Activated B cell treated with CpG ODN at 0.5 μM for 24 hours (primary cell): ENCODE results near the gene AGK. TPM values are rescaled to one million over a fixed set of nuclear protein-coding genes. Genes with fewer than 3 reads are reported as not detected.
"Not testable (repeated sequence)": the region's sequence is repeated elsewhere in the genome, so short reads cannot be mapped to it uniquely, and the experiment has no call there.

Experiments used
- ATAC-seq: fragments of 200-7000 bp; cut with Tn5 transposase; one replicate; pipeline ENCODE4 v1.10.0; 2021; ENCODE audit warnings: low read depth, mild to moderate bottlenecking, moderate library complexity
- CTCF ChIA-PET: fragments of 350-600 bp; sonication (Branson Sonifier 250); formaldehyde crosslinking; loops from one replicate; lab custom pipeline; 2021; ENCODE audit warnings: antibody characterized with exemption; lab: Charles Lee
- POLR2A ChIA-PET: fragments of 350-600 bp; sonication (Branson Sonifier 250); formaldehyde crosslinking; loops from one replicate; lab custom pipeline; 2021; ENCODE audit warnings: antibody characterized with exemption; lab: Charles Lee
- DNase-seq: peaks from one replicate; pipeline ENCODE4 v3.0.0; 2022
- H3K27ac Mint-ChIP-seq: one replicate; pipeline ENCODE4 v1.8.0; 2020; ENCODE audit warnings: mixed read lengths
- H3K27me3 Mint-ChIP-seq: one replicate; pipeline ENCODE4 v1.8.0; 2021; ENCODE audit warnings: mixed read lengths
- H3K36me3 Mint-ChIP-seq: one replicate; pipeline ENCODE4 v1.8.0; 2021; ENCODE audit warnings: low read depth, mixed read lengths
- H3K4me1 Mint-ChIP-seq: one replicate; pipeline ENCODE4 v1.8.0; 2021; ENCODE audit warnings: mixed read lengths
- H3K4me3 Mint-ChIP-seq: one replicate; pipeline ENCODE4 v1.8.0; 2020; ENCODE audit warnings: mild to moderate bottlenecking, mixed read lengths
- H3K9me3 Mint-ChIP-seq: one replicate; pipeline ENCODE4 v1.8.0; 2020; ENCODE audit warnings: mixed read lengths
- intact Hi-C: fragments of 100-400 bp; cut with micrococcal nuclease; formaldehyde crosslinking; loops from one replicate; pipeline ENCODE4 v1.15.1; 2024
- total RNA-seq: library from RNA; stranded (reverse); gene quantifications from 2 replicates; pipeline ENCODE4 v1.2.3, GENCODE V29; 2022
- TF ChIP-seq, protein P1 (sequence below): fragments of 200-600 bp; IDR thresholded peaks from one replicate; pipeline ENCODE4 v1.8.0; 2022; ENCODE audit warnings: antibody characterized with exemption, mild to moderate bottlenecking

Gene AGK
- total RNA-seq, 1 donor from 2014 or later: 39.3 TPM

DNA sequence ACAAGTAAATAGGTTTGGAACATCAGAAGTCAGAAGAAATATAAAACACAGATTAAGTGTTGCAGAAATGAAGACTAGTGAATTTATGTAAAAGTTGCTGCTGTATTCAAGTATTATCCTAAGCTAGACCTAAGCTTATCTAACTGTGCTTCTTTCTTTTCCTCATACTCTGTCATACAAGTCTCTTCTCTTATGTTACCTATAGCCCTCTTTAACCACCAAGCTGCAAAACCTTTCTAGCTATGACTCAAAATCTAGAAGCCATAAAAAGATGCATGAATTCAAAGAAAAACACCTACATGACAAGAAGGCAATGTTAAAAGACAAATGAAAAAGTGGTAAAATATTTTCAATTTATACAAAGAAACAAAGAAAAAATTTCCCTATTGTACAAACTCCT, 127.8 kb downstream of the AGK start:
- Mint-ChIP-seq H3K4me1 (peaks cover 16% of the 10 kb centered on the region), H3K9me3 (no peaks in the 10 kb centered on the region), H3K27ac (no peak overlapping the region), H3K36me3 (peaks cover 60% of the 10 kb centered on the region), H3K27me3 (no peaks in the 10 kb centered on the region), H3K4me3 (no peak overlapping the region)
- CTCF ChIA-PET: no interaction called here
- ATAC-seq (no peak), DNase-seq (no peak)
- TF ChIP-seq, protein P1, sequence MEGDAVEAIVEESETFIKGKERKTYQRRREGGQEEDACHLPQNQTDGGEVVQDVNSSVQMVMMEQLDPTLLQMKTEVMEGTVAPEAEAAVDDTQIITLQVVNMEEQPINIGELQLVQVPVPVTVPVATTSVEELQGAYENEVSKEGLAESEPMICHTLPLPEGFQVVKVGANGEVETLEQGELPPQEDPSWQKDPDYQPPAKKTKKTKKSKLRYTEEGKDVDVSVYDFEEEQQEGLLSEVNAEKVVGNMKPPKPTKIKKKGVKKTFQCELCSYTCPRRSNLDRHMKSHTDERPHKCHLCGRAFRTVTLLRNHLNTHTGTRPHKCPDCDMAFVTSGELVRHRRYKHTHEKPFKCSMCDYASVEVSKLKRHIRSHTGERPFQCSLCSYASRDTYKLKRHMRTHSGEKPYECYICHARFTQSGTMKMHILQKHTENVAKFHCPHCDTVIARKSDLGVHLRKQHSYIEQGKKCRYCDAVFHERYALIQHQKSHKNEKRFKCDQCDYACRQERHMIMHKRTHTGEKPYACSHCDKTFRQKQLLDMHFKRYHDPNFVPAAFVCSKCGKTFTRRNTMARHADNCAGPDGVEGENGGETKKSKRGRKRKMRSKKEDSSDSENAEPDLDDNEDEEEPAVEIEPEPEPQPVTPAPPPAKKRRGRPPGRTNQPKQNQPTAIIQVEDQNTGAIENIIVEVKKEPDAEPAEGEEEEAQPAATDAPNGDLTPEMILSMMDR: no peak
- intact Hi-C loops: no loop called here
- POLR2A ChIA-PET: no interaction called here

DNA sequence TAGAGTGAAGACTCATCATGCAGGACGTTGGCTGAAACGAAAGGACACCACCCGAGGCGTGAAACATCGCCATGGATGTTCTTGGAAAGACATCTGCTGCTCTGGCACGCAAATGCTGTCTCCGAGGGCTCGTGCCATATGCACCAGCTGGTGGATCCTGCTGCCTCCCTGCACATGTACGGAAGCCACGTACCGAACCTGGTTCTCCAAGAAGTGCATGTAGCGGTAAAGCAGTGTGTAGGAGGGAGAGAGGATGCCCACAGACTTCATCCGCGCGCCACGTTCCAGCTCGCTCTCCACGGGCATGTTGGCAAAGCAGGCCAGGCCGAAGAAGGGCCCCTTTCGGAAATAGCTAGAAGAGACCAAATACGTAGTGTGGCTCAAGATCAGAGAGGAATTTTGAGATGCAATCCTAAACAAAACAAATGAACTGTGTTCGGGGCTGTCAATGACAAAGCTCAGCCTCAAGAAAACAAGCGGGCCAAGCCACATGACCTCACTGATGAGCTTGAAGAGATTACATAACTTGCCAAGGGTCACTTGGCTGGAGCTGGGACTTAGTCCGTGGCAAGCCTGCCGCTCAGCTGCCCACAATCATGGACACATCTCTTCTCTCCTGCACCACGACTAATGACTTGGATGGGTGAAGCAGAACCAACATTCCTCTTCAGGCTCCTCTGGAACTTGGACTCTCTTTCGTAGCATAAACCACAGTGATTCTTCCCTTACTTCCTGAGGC, 134.2 kb downstream of the AGK start:
- no peak for ATAC-seq
- CTCF ChIA-PET: interaction anchor here (1.2 kb wide), 1 partner anchor 31 kb away, joined by 3 read pairs; no protein-coding TSS in a partner anchor
- no peaks in the 10 kb centered on the region for H3K27me3 Mint-ChIP-seq
- H3K27ac Mint-ChIP-seq: no peak overlapping the region
- no peak for DNase-seq
- intact Hi-C loops: no loop called here
- H3K9me3 Mint-ChIP-seq: no peaks in the 10 kb centered on the region
- POLR2A ChIA-PET: no interaction called here
- no peaks in the 10 kb centered on the region for H3K4me1 Mint-ChIP-seq
- H3K36me3 Mint-ChIP-seq: peaks cover 68% of the 10 kb centered on the region
- H3K4me3 Mint-ChIP-seq: no peak overlapping the region
- TF ChIP-seq, protein P1: no peak

DNA sequence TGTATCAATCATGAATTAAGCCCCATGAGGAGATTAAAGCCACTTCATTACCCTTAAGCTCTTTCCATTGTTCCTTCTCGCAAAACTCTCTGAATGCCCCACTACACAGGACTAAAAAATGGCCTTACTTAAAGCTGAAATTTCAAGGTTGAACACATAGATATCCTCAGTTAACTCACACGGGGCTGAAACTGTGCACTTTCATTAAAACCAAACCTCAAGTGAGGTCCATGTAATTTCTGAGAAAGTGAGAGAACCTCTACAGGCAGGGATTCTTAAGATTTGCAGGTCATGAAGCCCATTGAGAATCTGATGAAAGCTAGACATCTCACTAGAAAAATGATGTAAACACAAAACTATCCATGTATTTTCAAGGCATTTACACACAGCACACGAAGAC, 134.9 kb downstream of the AGK start:
- TF ChIP-seq, protein P1: no peak
- Mint-ChIP-seq H3K4me1 (no peaks in the 10 kb centered on the region), H3K27me3 (no peaks in the 10 kb centered on the region), H3K9me3 (no peaks in the 10 kb centered on the region), H3K36me3 (peaks cover 64% of the 10 kb centered on the region), H3K4me3 (no peak overlapping the region), H3K27ac (no peak overlapping the region)
- CTCF ChIA-PET: interaction anchor here (1.2 kb wide), 1 partner anchor 31 kb away, joined by 3 read pairs; no protein-coding TSS in a partner anchor
- intact Hi-C loops: no loop called here
- DNase-seq (no peak), ATAC-seq (no peak)
- POLR2A ChIA-PET: interaction anchor here (0.5 kb wide), 1 partner anchor 950 kb away, joined by 4 read pairs; no protein-coding TSS in a partner anchor

DNA sequence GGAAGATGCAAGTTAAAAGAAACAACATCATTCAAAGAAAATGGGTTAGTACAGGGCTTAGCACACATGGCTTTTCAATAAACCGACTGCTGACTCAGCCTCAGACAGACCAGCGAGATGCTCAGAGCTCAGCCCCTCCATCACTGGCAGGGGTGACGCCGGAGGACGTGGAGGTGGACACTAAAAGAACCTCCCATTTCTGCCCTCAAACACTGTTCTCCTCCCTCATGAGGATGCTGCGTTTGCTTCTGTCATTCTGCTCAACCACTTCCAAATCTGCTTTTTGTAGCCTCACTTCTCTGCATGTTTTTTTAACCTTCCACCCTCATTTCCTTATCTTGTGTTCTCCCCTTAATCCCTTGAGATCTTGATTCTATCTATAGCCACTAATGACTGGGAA, 135.5 kb downstream of the AGK start:
- ChIA-PET CTCF (interaction anchor here (1.2 kb wide), 1 partner anchor 32 kb away, joined by 3 read pairs; no protein-coding TSS in a partner anchor), POLR2A (no interaction called here)
- intact Hi-C loops: no loop called here
- TF ChIP-seq, protein P1: no peak
- Mint-ChIP-seq H3K4me1 (no peaks in the 10 kb centered on the region), H3K27me3 (no peaks in the 10 kb centered on the region), H3K9me3 (no peaks in the 10 kb centered on the region), H3K36me3 (peaks cover 58% of the 10 kb centered on the region), H3K4me3 (no peak overlapping the region), H3K27ac (no peak overlapping the region)
- ATAC-seq: no peak
- no peak for DNase-seq

DNA sequence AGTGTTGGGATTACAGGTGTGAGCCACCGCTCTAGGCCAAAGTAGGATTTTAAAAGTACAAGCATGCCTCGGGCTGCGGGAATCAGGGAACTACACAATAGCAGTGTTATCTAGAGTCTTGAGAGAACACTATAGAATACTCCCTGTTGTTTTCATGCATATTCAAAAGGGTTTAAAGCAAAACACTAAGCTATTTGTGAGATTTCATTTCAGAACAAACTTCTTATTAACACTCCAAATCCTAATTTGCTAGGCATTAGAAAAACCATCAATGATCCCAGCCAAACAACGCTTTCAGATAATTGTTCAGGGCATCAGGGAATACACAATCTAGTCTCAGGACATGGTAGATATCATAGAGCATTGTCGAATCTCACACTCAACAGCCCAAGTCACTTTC, 136.8 kb downstream of the AGK start:
- Mint-ChIP-seq H3K36me3 (peaks cover 45% of the 10 kb centered on the region), H3K9me3 (no peaks in the 10 kb centered on the region), H3K27ac (no peak overlapping the region), H3K4me1 (no peaks in the 10 kb centered on the region), H3K4me3 (no peak overlapping the region), H3K27me3 (no peaks in the 10 kb centered on the region)
- ATAC-seq: no peak
- CTCF ChIA-PET: no interaction called here
- no peak for DNase-seq
- POLR2A ChIA-PET: no interaction called here
- TF ChIP-seq, protein P1: no peak
- intact Hi-C loops: no loop called here

GRCh38 chr7:141689072-141689825, 138.0 kb downstream of the AGK start:
- H3K4me1 Mint-ChIP-seq, POLR2A ChIA-PET, H3K27ac Mint-ChIP-seq, H3K9me3 Mint-ChIP-seq, H3K27me3 Mint-ChIP-seq, H3K4me3 Mint-ChIP-seq, intact Hi-C loops, ATAC-seq, DNase-seq: not testable (repeated sequence)
- peaks cover 41% of the 10 kb centered on the region for H3K36me3 Mint-ChIP-seq
- CTCF ChIA-PET: interaction anchor here (1.6 kb wide), 1 partner anchor 35 kb away, joined by 8 read pairs; no protein-coding TSS in a partner anchor
